Neutrophil (primary cell): Measurements from ENCODE around the gene STK32C.

Experiments
- H3K27ac ChIP-seq: fragments of 200-600 bp; sonication (generic); 2 replicates; pipeline ENCODE4 v1.5.1; 2016; ENCODE audit warnings: mild to moderate bottlenecking, moderate library complexity
- H3K27me3 ChIP-seq: fragments of 200-600 bp; sonication (generic); 2 replicates; pipeline ENCODE4 v1.6.0; 2016; ENCODE audit warnings: mild to moderate bottlenecking
- H3K36me3 ChIP-seq: fragments of 200-600 bp; sonication (generic); 2 replicates; pipeline ENCODE4 v1.5.1; 2017
- H3K4me1 ChIP-seq, 2 experiments: fragments of 200-600 bp in 1 of 2; sonication (generic) in 1 of 2; 1 replicate in 1 of 2; 2 replicates in 1 of 2; pipeline versions ENCODE4 v1.5.1 to v1.6.1; 2013 to 2016; ENCODE audit warnings: low read depth in 1 of 2, low read length in 1 of 2, mild to moderate bottlenecking in 1 of 2, moderate library complexity in 1 of 2; ENCODE audit not compliant: control insufficient read depth in 1 of 2, insufficient read depth in 1 of 2
- H3K4me3 ChIP-seq, 2 experiments: fragments of 200-600 bp in 1 of 2; sonication (generic) in 1 of 2; 1 replicate in 1 of 2; 2 replicates in 1 of 2; pipeline ENCODE4 v1.5.1; 2013 to 2016; ENCODE audit warnings: low read depth in 1 of 2, low read length in 1 of 2, mild to moderate bottlenecking in 1 of 2, moderate library complexity in 1 of 2
- H3K9me3 ChIP-seq: fragments of 200-600 bp; sonication (generic); 2 replicates; pipeline ENCODE4 v1.5.1; 2016
- TF ChIP-seq, protein P1 (sequence below): fragments of 200-600 bp; sonication (generic); IDR thresholded peaks from 2 replicates; pipeline ENCODE4 v1.5.1; 2016; ENCODE audit warnings: antibody characterized with exemption

The STK32C gene

DNA sequence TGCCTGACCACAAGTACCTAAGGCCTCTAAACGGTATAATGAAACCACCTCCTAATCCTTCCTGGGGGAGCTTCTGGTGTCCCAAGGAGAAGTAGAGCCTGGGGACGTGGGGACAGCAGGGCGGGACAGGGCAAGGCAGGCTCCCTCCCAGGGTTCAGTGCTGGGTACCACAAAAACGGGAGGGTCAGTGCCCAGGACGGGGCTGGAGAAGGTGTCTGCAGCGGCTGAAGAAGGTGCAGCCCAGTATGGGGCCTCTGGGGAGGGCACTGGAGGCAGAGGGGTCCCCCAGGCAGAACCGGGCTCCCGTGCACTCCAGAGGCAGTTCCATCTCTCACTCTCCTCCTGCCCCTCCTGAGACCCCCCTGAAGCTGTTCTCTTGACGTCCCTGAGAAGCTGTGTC is 74.8 kb downstream of the STK32C start:
- Histone ChIP-seq H3K27me3 (peaks cover 51% of the 10 kb centered on the region), H3K9me3 (no peaks in the 10 kb centered on the region), H3K4me1 (peaks cover 31 to 49% of the 10 kb centered on the region in 2 experiments), H3K36me3 (no peaks in the 10 kb centered on the region), H3K4me3 (peak overlapping the region; percentile 22 to 54), H3K27ac (peak overlapping the region; percentile 68)
- TF ChIP-seq, protein P1, sequence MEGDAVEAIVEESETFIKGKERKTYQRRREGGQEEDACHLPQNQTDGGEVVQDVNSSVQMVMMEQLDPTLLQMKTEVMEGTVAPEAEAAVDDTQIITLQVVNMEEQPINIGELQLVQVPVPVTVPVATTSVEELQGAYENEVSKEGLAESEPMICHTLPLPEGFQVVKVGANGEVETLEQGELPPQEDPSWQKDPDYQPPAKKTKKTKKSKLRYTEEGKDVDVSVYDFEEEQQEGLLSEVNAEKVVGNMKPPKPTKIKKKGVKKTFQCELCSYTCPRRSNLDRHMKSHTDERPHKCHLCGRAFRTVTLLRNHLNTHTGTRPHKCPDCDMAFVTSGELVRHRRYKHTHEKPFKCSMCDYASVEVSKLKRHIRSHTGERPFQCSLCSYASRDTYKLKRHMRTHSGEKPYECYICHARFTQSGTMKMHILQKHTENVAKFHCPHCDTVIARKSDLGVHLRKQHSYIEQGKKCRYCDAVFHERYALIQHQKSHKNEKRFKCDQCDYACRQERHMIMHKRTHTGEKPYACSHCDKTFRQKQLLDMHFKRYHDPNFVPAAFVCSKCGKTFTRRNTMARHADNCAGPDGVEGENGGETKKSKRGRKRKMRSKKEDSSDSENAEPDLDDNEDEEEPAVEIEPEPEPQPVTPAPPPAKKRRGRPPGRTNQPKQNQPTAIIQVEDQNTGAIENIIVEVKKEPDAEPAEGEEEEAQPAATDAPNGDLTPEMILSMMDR = no peak

DNA sequence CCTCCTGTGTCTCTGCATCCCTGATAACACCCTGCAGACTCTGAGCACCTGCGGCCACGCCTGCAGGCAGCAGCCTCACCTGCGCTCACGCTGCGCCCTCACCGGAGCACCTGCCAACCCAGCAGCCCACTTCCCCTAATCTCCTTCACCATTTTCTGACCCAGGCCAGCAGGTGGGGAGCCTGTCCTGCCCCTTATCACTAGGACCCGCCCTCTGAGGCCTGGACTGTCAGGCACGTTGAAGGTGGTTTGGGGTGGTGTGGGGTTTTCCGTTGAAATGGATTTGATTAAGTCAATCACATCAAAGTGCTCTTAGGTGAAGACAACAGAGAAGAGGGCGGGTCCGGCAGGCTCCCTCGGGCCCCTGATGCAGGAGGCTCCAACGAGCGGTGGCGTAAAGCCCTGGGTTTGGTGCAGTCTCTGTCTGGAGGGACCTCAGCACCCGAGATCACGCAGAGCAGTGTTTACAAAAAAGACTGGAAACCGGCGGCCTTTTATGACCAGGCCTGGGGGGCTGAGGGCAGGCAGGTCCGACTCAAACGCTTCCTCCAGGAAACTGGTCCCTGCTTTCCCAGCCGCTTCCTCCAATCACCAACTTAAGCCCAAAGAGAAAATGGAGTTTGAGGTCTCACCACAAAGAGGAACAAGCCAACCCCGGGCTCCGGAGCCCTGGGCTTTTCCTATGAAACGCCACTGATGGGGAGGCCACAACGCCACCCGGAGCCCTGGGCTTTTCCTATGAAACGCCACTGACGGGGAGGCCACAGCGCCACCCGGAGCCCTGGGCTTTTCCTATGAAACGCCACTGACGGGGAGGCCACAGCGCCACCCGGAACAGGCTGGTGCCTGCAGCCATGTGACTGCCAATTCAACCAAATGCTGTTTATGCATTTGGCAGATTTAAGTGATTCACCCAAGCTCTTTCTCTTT is 75.5 kb downstream of the STK32C start:
- TF ChIP-seq, protein P1 = no peak
- H3K36me3 ChIP-seq = no peaks in the 10 kb centered on the region
- H3K27ac ChIP-seq = peak overlapping the region; percentile 68
- H3K9me3 ChIP-seq = no peaks in the 10 kb centered on the region
- peak overlapping the region; percentile 22 to 54 for H3K4me3 ChIP-seq
- peaks cover 44% of the 10 kb centered on the region for H3K27me3 ChIP-seq
- peaks cover 31 to 49% of the 10 kb centered on the region in 2 experiments for H3K4me1 ChIP-seq

DNA sequence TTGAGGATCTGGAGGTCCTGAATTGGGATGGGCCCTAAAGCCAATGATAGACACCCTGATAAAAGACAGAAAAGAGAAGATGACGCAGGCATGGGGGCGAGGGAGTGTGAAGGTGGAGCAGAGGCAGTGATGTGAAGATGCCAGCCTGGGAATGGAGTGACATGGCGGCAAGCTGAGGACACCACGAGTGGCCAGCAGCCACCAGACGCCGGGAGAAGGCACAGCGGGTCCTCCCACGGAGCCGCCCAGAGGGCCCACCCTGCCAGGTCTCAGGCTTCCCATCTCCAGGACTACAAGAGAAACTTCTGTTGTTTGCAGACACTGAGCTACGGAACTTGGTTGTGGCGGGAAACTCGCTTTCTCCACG is 76.1 kb downstream of the STK32C start:
- Histone ChIP-seq H3K4me3 (peak overlapping the region in 1 of 2 experiments; percentile 54), H3K4me1 (peaks cover 31 to 49% of the 10 kb centered on the region in 2 experiments), H3K27ac (peak overlapping the region; percentile 68), H3K36me3 (no peaks in the 10 kb centered on the region), H3K9me3 (no peaks in the 10 kb centered on the region), H3K27me3 (peaks cover 38% of the 10 kb centered on the region)
- TF ChIP-seq, protein P1 = no peak

DNA sequence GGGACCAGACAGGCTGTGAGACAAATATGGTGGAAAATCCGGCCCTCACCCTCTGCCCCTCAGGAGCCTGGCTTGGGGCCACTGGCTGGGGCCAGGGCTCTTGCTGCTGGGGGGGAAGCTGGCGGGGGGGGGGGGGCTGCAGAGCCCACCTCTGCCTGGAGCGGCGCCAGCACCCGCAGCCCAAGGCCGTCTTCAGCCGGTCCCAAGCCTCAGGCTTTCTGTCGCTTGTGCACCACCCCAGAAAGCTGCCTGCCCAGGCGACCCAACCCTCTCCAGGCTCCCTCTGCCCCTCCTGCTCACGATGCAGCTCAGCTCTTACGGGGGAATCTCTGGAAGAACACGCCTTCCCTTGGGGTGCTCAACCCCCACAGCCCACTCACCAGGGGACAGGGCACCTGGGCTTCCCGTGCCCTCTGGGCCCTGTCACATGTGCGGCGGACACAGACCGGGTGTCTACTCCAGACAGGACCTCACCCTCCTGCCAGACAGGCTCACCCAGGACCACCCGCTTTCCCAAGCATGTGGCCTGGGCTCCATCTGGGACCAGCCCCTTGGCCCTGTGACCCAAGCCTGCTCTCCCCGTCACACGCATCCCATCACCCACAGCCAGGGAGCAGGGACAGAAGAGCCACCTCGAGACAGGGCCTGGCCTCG is 77.1 kb downstream of the STK32C start:
- Histone ChIP-seq H3K9me3 (no peaks in the 10 kb centered on the region), H3K4me1 (peaks cover 31 to 49% of the 10 kb centered on the region in 2 experiments), H3K27me3 (peaks cover 33% of the 10 kb centered on the region), H3K4me3 (peak overlapping the region in 1 of 2 experiments; percentile 61), H3K36me3 (no peaks in the 10 kb centered on the region), H3K27ac (peak overlapping the region; percentile 19)
- TF ChIP-seq, protein P1 = no peak

DNA sequence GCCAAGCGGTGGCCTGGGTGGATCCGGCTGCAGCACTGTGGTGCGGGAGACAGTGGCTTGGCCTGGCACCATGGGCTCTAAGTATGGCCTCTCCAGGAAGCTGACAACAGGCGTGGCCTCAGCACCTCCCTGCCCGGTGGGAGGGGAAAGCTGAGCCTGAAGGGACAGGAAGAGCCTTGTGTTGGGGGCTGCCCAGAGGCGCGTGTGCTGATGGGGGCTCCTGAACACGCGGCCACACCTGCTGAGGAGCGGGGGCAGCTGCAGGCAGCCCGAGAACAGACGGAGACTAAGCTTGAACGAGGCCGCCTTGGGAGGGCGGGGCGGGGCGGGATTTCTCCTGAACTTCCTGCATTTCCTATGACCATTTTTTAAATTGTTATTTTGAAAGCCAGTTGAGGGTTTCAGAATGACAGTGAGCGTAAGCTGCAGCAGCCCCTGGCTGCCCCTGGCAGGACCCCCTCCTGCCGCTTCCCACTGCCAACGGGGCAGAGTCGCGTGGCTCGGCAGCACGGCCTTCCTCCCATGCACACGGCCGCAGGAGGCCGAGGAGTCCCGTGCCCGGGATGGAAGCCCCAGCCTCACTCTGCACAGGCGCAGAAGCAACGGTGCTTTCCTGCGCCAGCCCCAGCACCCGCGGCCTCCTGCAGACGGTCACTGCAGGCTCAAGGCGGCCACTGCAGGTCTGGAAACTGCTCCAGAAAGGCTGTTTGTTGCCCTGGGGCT is 77.8 kb downstream of the STK32C start:
- H3K4me3 ChIP-seq = peak overlapping the region; percentile 36 to 61
- peaks cover 31 to 49% of the 10 kb centered on the region in 2 experiments for H3K4me1 ChIP-seq
- H3K9me3 ChIP-seq = no peaks in the 10 kb centered on the region
- no peaks in the 10 kb centered on the region for H3K36me3 ChIP-seq
- TF ChIP-seq, protein P1 = no peak
- peaks cover 33% of the 10 kb centered on the region for H3K27me3 ChIP-seq
- H3K27ac ChIP-seq = peak overlapping the region; percentile 19
